Sigmoid colon (tissue), 4 donors: ENCODE measurements around the gene DCDC1.

ENCODE experiments used
- CTCF ChIP-seq, 4 experiments: fragments of 450-650 bp in 3 of 4; fragments of 200-600 bp in 1 of 4; IDR thresholded peaks; one replicate each; pipeline ENCODE4 v1.5.1; 2016 to 2019; ENCODE audit warnings: antibody characterized with exemption in 4 of 4, mild to moderate bottlenecking in 3 of 4, moderate library complexity in 2 of 4
- POLR2A ChIP-seq, 2 donors: fragments of 450-650 bp; IDR thresholded peaks; one replicate each; pipeline ENCODE4 v1.6.1; 2016; ENCODE audit warnings: antibody characterized with exemption in 2 of 2, mild to moderate bottlenecking in 2 of 2, moderate library complexity in 2 of 2
- POLR2AphosphoS5 ChIP-seq, 4 donors: sonication (generic); formaldehyde crosslinking; IDR thresholded peaks; one replicate each; pipeline ENCODE4 v1.6.1; 2017; ENCODE audit warnings: antibody characterized with exemption in 4 of 4

GRCh38 chr11:31069447-31070205 lies 299.9 kb downstream of the DCDC1 start:
- TF ChIP-seq CTCF (IDR thresholded peaks at IDR 0.05) (no peak), POLR2AphosphoS5 (IDR thresholded peaks at IDR 0.05) (no peak), POLR2A (IDR thresholded peaks at IDR 0.05) (no peak)
